Measurements from ENCODE around the gene PKD1L1. TPM values are rescaled to one million over a fixed set of nuclear protein-coding genes. Genes with fewer than 3 reads are reported as not detected.

Gene PKD1L1
- total and polyA plus RNA-seq, 2 donors (not counting 1 experiment from before 2014, with no cell fraction given), result 0.59 to 0.70 TPM

- DNase-seq (no peak), ATAC-seq (ENCODE audit: low read depth) (no peak)
- Histone ChIP-seq H3K79me2 (ENCODE audit: control insufficient read depth, insufficient read depth, low read length) (no peaks in the 10 kb centered on the region), H3K9me3 (ENCODE audit: control extremely low read depth in 1 of 3, control insufficient read depth in 2 of 3, insufficient read depth in 1 of 3, low read length in 2 of 3) (no peaks in the 10 kb centered on the region), H3K27ac (ENCODE audit: low read length in 2 of 2) (no peak overlapping the region), H3K27me3 (replicated peaks in 1 of 4; ENCODE audit: control extremely low read depth in 1 of 4, control insufficient read depth in 3 of 4, insufficient read depth in 4 of 4, low read length in 3 of 4) (no peaks in the 10 kb centered on the region), H3K4me1 (ENCODE audit: control insufficient read depth in 2 of 2, insufficient read depth in 2 of 2, low read length in 2 of 2) (no peaks in the 10 kb centered on the region), H2AFZ (ENCODE audit: insufficient read depth, low read depth, low read length, poor library complexity, severe bottlenecking) (no peak overlapping the region), H3K4me3 (ENCODE audit: control extremely low read depth in 1 of 5, extremely low read depth in 1 of 5, insufficient read depth in 1 of 5, low read depth in 2 of 5, low read length in 4 of 5) (no peak overlapping the region), H3K36me3 (replicated peaks in 1 of 2; ENCODE audit: control extremely low read depth in 1 of 2, control insufficient read depth in 1 of 2, extremely low read depth in 1 of 2, insufficient read depth in 2 of 2, low read length in 1 of 2) (peaks cover 3 to 15% of the 10 kb centered on the region in 2 experiments), H4K20me1 (ENCODE audit: control insufficient read depth, insufficient read depth, low read length, poor library complexity, severe bottlenecking) (no peaks in the 10 kb centered on the region), H3K4me2 (replicated peaks; ENCODE audit: low read depth, low read length, poor library complexity, severe bottlenecking) (no peak overlapping the region), H3K9ac (ENCODE audit: low read length) (no peak overlapping the region)
- ChIA-PET POLR2A (no interaction called here), CTCF (interaction anchor here (1.8 kb wide), 1 partner anchor 11 kb away, joined by 4 read pairs; no protein-coding TSS in a partner anchor)
- no peak for TF ChIP-seq CTCF (IDR thresholded peaks at IDR 0.05)
- TF ChIP-seq EZH2 (IDR thresholded peaks at IDR 0.05; ENCODE audit: borderline replicate concordance, insufficient read depth, low read depth, low read length, poor library complexity, severe bottlenecking), result no peak
- intact Hi-C loops (cut with micrococcal nuclease), result no loop called here
- Mint-ChIP-seq H3K27me3 (no peaks in the 10 kb centered on the region), H3K27ac (no peak overlapping the region), H3K4me1 (no peaks in the 10 kb centered on the region), H3K9me3 (ENCODE audit: insufficient read depth) (no peaks in the 10 kb centered on the region), H3K4me3 (no peak overlapping the region)
- 100% methylated on average over 3 of the region's 6 CpGs for WGBS (ENCODE audit: insufficient coverage)
These were observed 8.0 kb upstream of the PKD1L1 start for GRCh38 chr7:47956220-47956619.

DNA sequence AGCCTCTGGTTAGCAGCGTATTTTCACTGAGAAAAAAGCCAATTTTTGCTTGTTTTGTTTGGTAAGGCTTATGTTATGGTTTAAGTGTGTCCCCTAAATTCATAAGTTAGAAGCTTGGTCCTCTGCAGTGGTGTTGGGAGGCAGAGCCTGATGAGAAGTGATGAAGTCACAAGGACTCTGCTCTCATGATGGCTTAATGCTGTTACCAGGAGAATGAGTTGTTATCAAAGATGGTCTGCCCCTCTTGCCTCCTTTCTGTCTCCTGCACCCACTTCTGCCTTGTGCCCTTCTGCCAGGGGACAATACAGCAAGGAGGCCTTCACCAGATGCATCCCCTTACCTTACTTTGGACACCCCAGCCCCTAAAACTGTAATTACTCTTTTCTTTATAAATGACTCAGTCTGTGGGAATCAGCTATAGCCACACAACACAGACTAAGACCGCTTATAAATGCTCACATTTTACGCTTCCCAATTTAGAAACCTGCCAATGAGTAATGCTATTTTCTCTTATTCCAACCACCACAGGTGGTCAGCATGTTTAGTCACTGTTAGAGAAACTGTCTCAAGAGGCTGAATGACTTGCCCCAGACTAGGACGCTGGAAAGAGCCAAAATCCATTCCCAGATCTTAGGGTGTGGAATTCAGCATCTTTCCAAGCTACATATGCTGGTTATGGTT is 6.1 kb upstream of the PKD1L1 start:
- POLR2A ChIA-PET, result no interaction called here
- H3K4me1 Mint-ChIP-seq, result no peaks in the 10 kb centered on the region

More for the DNA sequence above, 6.1 kb upstream of the PKD1L1 start:
- Histone ChIP-seq H3K4me2 (replicated peaks; ENCODE audit: low read depth, low read length, poor library complexity, severe bottlenecking) (no peak overlapping the region), H3K4me3 (ENCODE audit: control extremely low read depth in 1 of 5, extremely low read depth in 1 of 5, insufficient read depth in 1 of 5, low read depth in 2 of 5, low read length in 4 of 5) (no peak overlapping the region), H3K79me2 (ENCODE audit: control insufficient read depth, insufficient read depth, low read length) (no peaks in the 10 kb centered on the region), H4K20me1 (ENCODE audit: control insufficient read depth, insufficient read depth, low read length, poor library complexity, severe bottlenecking) (no peaks in the 10 kb centered on the region), H3K4me1 (ENCODE audit: control insufficient read depth in 2 of 2, insufficient read depth in 2 of 2, low read length in 2 of 2) (no peaks in the 10 kb centered on the region), H3K9me3 (ENCODE audit: control extremely low read depth in 1 of 3, control insufficient read depth in 2 of 3, insufficient read depth in 1 of 3, low read length in 2 of 3) (no peaks in the 10 kb centered on the region), H3K9ac (ENCODE audit: low read length) (no peak overlapping the region), H2AFZ (ENCODE audit: insufficient read depth, low read depth, low read length, poor library complexity, severe bottlenecking) (no peak overlapping the region), H3K27ac (ENCODE audit: low read length in 2 of 2) (no peak overlapping the region), H3K27me3 (replicated peaks in 1 of 4; ENCODE audit: control extremely low read depth in 1 of 4, control insufficient read depth in 3 of 4, insufficient read depth in 4 of 4, low read length in 3 of 4) (no peaks in the 10 kb centered on the region), H3K36me3 (replicated peaks in 1 of 2; ENCODE audit: control extremely low read depth in 1 of 2, control insufficient read depth in 1 of 2, extremely low read depth in 1 of 2, insufficient read depth in 2 of 2, low read length in 1 of 2) (peaks cover 0 to 8% of the 10 kb centered on the region in 2 experiments)
- Mint-ChIP-seq H3K4me3 (no peak overlapping the region), H3K27me3 (no peaks in the 10 kb centered on the region), H3K9me3 (ENCODE audit: insufficient read depth) (no peaks in the 10 kb centered on the region), H3K27ac (no peak overlapping the region)
- ATAC-seq (ENCODE audit: low read depth) (no peak), DNase-seq (no peak)
- CTCF ChIA-PET, result interaction anchor here (2.1 kb wide), 1 partner anchor 10 kb away, joined by 8 read pairs; no protein-coding TSS in a partner anchor
- WGBS (ENCODE audit: insufficient coverage), result 95% methylated on average over 2 of the region's 4 CpGs
- TF ChIP-seq CTCF (IDR thresholded peaks at IDR 0.05) (no peak), EZH2 (IDR thresholded peaks at IDR 0.05; ENCODE audit: borderline replicate concordance, insufficient read depth, low read depth, low read length, poor library complexity, severe bottlenecking) (no peak)
- intact Hi-C loops (cut with micrococcal nuclease), result no loop called here

All from B cell (primary cell).